PC-9 (cell line): Measurements from ENCODE around the gene ZNF714. TPM values are rescaled to one million over a fixed set of nuclear protein-coding genes. Genes with fewer than 3 reads are reported as not detected.

Experiments used
- BruUV-seq: library from RNA; stranded (reverse); fragments of 400-500 nt; replicated peaks from 2 replicates; lab custom pipeline; 2021; lab: Mats Ljungman, UMichigan
- CTCF ChIA-PET: fragments of 300-600 bp; sonication (Branson Sonifier 250); formaldehyde crosslinking; loops from one replicate; lab custom pipeline; 2022; ENCODE audit warnings: antibody characterized with exemption; lab: Charles Lee
- POLR2A ChIA-PET: fragments of 300-600 bp; sonication (Branson Sonifier 250); formaldehyde crosslinking; loops from one replicate; lab custom pipeline; 2022; ENCODE audit warnings: antibody characterized with exemption; ENCODE audit not compliant: unreplicated experiment; lab: Charles Lee
- DNase-seq, 2 experiments: peaks; one replicate each; pipeline versions ENCODE4 v3.0.0 to v3.0.0-alpha.2; 2015 to 2022; ENCODE audit warnings: mixed read lengths in 1 of 2
- H2AFZ ChIP-seq: fragments of 200-600 bp; sonication (generic); 2 replicates; pipeline ENCODE4 v1.8.1; 2017; ENCODE audit warnings: antibody characterized with exemption
- H3F3A ChIP-seq: fragments of 200-600 bp; sonication (generic); 2 replicates; pipeline ENCODE4 v1.8.1; 2017; ENCODE audit warnings: antibody characterized with exemption, mild to moderate bottlenecking, low read depth; ENCODE audit not compliant: insufficient read depth
- H3K27ac ChIP-seq: fragments of 200-600 bp; sonication (generic); 2 replicates; pipeline ENCODE4 v1.6.1; 2016; ENCODE audit warnings: mixed run types
- H3K27me3 ChIP-seq: fragments of 200-600 bp; sonication (generic); 2 replicates; pipeline ENCODE4 v1.6.1; 2016; ENCODE audit warnings: low read depth, mixed run types; ENCODE audit not compliant: insufficient read depth
- H3K36me3 ChIP-seq: fragments of 200-600 bp; sonication (generic); 2 replicates; pipeline ENCODE4 v1.6.1; 2016; ENCODE audit warnings: low read depth, mixed run types
- H3K4me1 ChIP-seq: fragments of 200-600 bp; sonication (generic); replicated peaks from 2 replicates; pipeline ENCODE4 v1.6.1; 2016; ENCODE audit warnings: mixed run types; ENCODE audit not compliant: insufficient read depth
- H3K4me2 ChIP-seq: fragments of 200-600 bp; sonication (generic); 2 replicates; pipeline ENCODE4 v1.6.1; 2017; ENCODE audit warnings: mixed run types
- H3K4me3 ChIP-seq: fragments of 200-600 bp; sonication (generic); 2 replicates; pipeline ENCODE4 v1.6.1; 2016; ENCODE audit warnings: mixed run types
- H3K79me2 ChIP-seq: fragments of 200-600 bp; sonication (generic); 2 replicates; pipeline ENCODE4 v1.6.1; 2017; ENCODE audit warnings: low read depth, mixed run types
- H3K9me2 ChIP-seq: fragments of 200-600 bp; sonication (generic); 2 replicates; pipeline ENCODE4 v1.8.1; 2017; ENCODE audit warnings: mild to moderate bottlenecking; ENCODE audit not compliant: insufficient read depth
- H3K9me3 ChIP-seq: fragments of 200-600 bp; sonication (generic); 2 replicates; pipeline ENCODE4 v1.8.1; 2016; ENCODE audit warnings: low read depth; ENCODE audit not compliant: insufficient read depth
- H4K20me1 ChIP-seq: fragments of 200-600 bp; sonication (generic); 2 replicates; pipeline ENCODE4 v1.8.1; 2017; ENCODE audit not compliant: insufficient read depth
- CTCF ChIP-seq: fragments of 200-600 bp; sonication (generic); conservative IDR thresholded peaks from 2 replicates; pipeline ENCODE4 v1.6.1; 2017; ENCODE audit warnings: mixed run types, antibody characterized with exemption, mild to moderate bottlenecking, moderate library complexity
- EZH2 ChIP-seq: fragments of 200-600 bp; sonication (generic); IDR thresholded peaks from 2 replicates; pipeline ENCODE4 v1.8.0; 2017; ENCODE audit warnings: antibody characterized with exemption, low read depth
- intact Hi-C: fragments of 100-400 bp; cut with micrococcal nuclease; formaldehyde crosslinking; loops from one replicate; pipeline ENCODE4 v1.10.0; 2022; ENCODE audit not compliant: unreplicated experiment
- total RNA-seq: library from RNA; stranded (reverse); gene quantifications from 2 replicates; pipeline ENCODE4 v1.2.3, GENCODE V29; 2021

The ZNF714 gene
- total RNA-seq, 1 experiment from 2014 or later = 8.0 TPM

- Histone ChIP-seq H3K4me1 (peaks cover 8% of the 10 kb centered on the region; the same call in 1 of the 2 replicates), H3K79me2 (no peaks in the 10 kb centered on the region), H3K36me3 (no peaks in the 10 kb centered on the region), H3K4me3 (no peak overlapping the region), H4K20me1 (no peaks in the 10 kb centered on the region), H3K9me3 (peaks cover under 1% of the 10 kb centered on the region; the same call in 1 of the 2 replicates), H3K9me2 (no peaks in the 10 kb centered on the region), H3K27me3 (no peaks in the 10 kb centered on the region), H3K4me2 (no peak overlapping the region), H3F3A (no peaks in the 10 kb centered on the region), H3K27ac (no peak overlapping the region), H2AFZ (no peak overlapping the region)
- CTCF ChIA-PET = no interaction called here
- intact Hi-C loops = no loop called here
- no peak for DNase-seq
- TF ChIP-seq EZH2 = no peak
- no peak for TF ChIP-seq CTCF
- no TSS peak for BruUV-seq
- POLR2A ChIA-PET = interaction anchor here (0.7 kb wide), 1 partner anchor 205 kb away, joined by 6 read pairs; no protein-coding TSS in a partner anchor
Observed at GRCh38 chr19:21127898-21128297, 45.9 kb downstream of the ZNF714 start.

- Histone ChIP-seq H3K4me2 (no peak overlapping the region), H3K4me3 (no peak overlapping the region), H4K20me1 (no peaks in the 10 kb centered on the region), H3K27ac (no peak overlapping the region), H3F3A (no peaks in the 10 kb centered on the region), H3K4me1 (peaks cover 8% of the 10 kb centered on the region; the same call in 1 of the 2 replicates), H3K9me3 (no peaks in the 10 kb centered on the region), H3K9me2 (no peaks in the 10 kb centered on the region), H3K36me3 (no peaks in the 10 kb centered on the region), H2AFZ (no peak overlapping the region), H3K79me2 (no peaks in the 10 kb centered on the region), H3K27me3 (no peaks in the 10 kb centered on the region)
- ChIA-PET POLR2A (no interaction called here), CTCF (no interaction called here)
- TF ChIP-seq EZH2 (no peak), CTCF (no peak)
- intact Hi-C loops = no loop called here
- no TSS peak for BruUV-seq
- no peak for DNase-seq
Observed at GRCh38 chr19:21128901-21129698, 47.1 kb downstream of the ZNF714 start.

GRCh38 chr19:21130097-21130775 lies 48.2 kb downstream of the ZNF714 start:
- no peaks in the 10 kb centered on the region for H3K9me2 ChIP-seq
- H3K9me3 ChIP-seq = peaks cover under 1% of the 10 kb centered on the region; the same call in 1 of the 2 replicates
- peak; percentile 21 to 70 for DNase-seq
- H3K4me3 ChIP-seq = no peak overlapping the region
- no TSS peak for BruUV-seq
- H4K20me1 ChIP-seq = no peaks in the 10 kb centered on the region
- POLR2A ChIA-PET = interaction anchor here (0.6 to 0.7 kb wide), 3 partner anchors 12 to 244 kb away, joined by 3 to 4 read pairs (median 4); partner anchors contain the start of genes ZNF431 and ZNF714
- CTCF ChIA-PET = no interaction called here
- no peak overlapping the region for H2AFZ ChIP-seq
- H3K36me3 ChIP-seq = no peaks in the 10 kb centered on the region
- H3K4me1 ChIP-seq = peaks cover 8% of the 10 kb centered on the region; the same call in 1 of the 2 replicates
- H3K27me3 ChIP-seq = no peaks in the 10 kb centered on the region
- no peak for TF ChIP-seq CTCF
- TF ChIP-seq EZH2 = no peak
- H3K4me2 ChIP-seq = peak overlapping the region; percentile 14; the same call in 1 of the 2 replicates
- H3F3A ChIP-seq = no peaks in the 10 kb centered on the region
- intact Hi-C loops = no loop called here
- no peaks in the 10 kb centered on the region for H3K79me2 ChIP-seq
- H3K27ac ChIP-seq = no peak overlapping the region
